Ishikawa (cell line): ENCODE measurements around the gene CATSPERZ.

Source experiments
- CEBPB ChIP-seq: IDR thresholded peaks from 2 replicates; pipeline ENCODE4 v1.6.1; 2012
- CREB1 ChIP-seq: IDR thresholded peaks from 2 replicates; pipeline ENCODE4 v1.6.1; 2012; ENCODE audit warnings: low read depth
- EP300 ChIP-seq: IDR thresholded peaks from 2 replicates; pipeline ENCODE4 v1.6.1; 2012; ENCODE audit warnings: borderline replicate concordance
- FOXM1 ChIP-seq: IDR thresholded peaks from 2 replicates; pipeline ENCODE4 v1.6.1; 2012; ENCODE audit warnings: low read depth, borderline replicate concordance
- MAX ChIP-seq: IDR thresholded peaks from 2 replicates; pipeline ENCODE4 v1.6.1; 2012
- RAD21 ChIP-seq: IDR thresholded peaks from 2 replicates; pipeline ENCODE4 v1.6.1; 2012; ENCODE audit warnings: low read depth
- TAF1 ChIP-seq: IDR thresholded peaks from 2 replicates; pipeline ENCODE4 v1.6.1; 2012; ENCODE audit warnings: low read depth, mild to moderate bottlenecking
- YY1 ChIP-seq: IDR thresholded peaks from 2 replicates; pipeline ENCODE4 v1.6.1; 2012; ENCODE audit warnings: low read depth
- TF ChIP-seq, protein P1 (sequence below): IDR thresholded peaks from 2 replicates; pipeline ENCODE4 v1.6.1; 2012; ENCODE audit warnings: low read depth, mild to moderate bottlenecking

- TF ChIP-seq MAX (no peak), EP300 (no peak), CREB1 (no peak), TAF1 (no peak; the same call in 1 of the 2 replicates), CEBPB (peak; percentile 85), RAD21 (peak; percentile 57; the same call in 1 of the 2 replicates), YY1 (no peak), FOXM1 (no peak; the same call in 1 of the 2 replicates)
- TF ChIP-seq, protein P1, sequence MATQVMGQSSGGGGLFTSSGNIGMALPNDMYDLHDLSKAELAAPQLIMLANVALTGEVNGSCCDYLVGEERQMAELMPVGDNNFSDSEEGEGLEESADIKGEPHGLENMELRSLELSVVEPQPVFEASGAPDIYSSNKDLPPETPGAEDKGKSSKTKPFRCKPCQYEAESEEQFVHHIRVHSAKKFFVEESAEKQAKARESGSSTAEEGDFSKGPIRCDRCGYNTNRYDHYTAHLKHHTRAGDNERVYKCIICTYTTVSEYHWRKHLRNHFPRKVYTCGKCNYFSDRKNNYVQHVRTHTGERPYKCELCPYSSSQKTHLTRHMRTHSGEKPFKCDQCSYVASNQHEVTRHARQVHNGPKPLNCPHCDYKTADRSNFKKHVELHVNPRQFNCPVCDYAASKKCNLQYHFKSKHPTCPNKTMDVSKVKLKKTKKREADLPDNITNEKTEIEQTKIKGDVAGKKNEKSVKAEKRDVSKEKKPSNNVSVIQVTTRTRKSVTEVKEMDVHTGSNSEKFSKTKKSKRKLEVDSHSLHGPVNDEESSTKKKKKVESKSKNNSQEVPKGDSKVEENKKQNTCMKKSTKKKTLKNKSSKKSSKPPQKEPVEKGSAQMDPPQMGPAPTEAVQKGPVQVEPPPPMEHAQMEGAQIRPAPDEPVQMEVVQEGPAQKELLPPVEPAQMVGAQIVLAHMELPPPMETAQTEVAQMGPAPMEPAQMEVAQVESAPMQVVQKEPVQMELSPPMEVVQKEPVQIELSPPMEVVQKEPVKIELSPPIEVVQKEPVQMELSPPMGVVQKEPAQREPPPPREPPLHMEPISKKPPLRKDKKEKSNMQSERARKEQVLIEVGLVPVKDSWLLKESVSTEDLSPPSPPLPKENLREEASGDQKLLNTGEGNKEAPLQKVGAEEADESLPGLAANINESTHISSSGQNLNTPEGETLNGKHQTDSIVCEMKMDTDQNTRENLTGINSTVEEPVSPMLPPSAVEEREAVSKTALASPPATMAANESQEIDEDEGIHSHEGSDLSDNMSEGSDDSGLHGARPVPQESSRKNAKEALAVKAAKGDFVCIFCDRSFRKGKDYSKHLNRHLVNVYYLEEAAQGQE = no peak
These were observed 18.0 kb downstream of the CATSPERZ start, which contains the start of gene PRDX5 for GRCh38 chr11:64317961-64318765.
